22Rv1 (cell line): ENCODE results near the gene SLCO3A1.

Experiments used
- CTCF ChIP-seq: fragments of 450-650 bp; IDR thresholded peaks from 2 replicates; pipeline ENCODE4 v1.5.1; 2017; ENCODE audit warnings: mild to moderate bottlenecking
- ZFX ChIP-seq: fragments of 450-650 bp; IDR thresholded peaks from 2 replicates; pipeline ENCODE4 v1.6.1; 2017; ENCODE audit warnings: antibody characterized with exemption, borderline replicate concordance

- no peak for TF ChIP-seq CTCF
- no peak for TF ChIP-seq ZFX
Measured at GRCh38 chr15:91921843-91922198, 68.3 kb downstream of the SLCO3A1 start.
